HepG2 (cell line): ENCODE data around the gene GMEB2. TPM values are rescaled to one million over a fixed set of nuclear protein-coding genes. Genes with fewer than 3 reads are reported as not detected.

Source experiments
- ASH2L ChIP-seq: fragments of 300-600, 200-600 bp; sonication (generic); IDR thresholded peaks from 2 replicates; pipeline ENCODE4 v1.7.0; 2017; ENCODE audit warnings: low read depth, mild to moderate bottlenecking, moderate library complexity, mixed read lengths, low read length; ENCODE audit not compliant: insufficient read length
- CEBPB ChIP-seq: IDR thresholded peaks from 2 replicates; pipeline ENCODE4 v1.6.1; 2011; ENCODE audit warnings: low read depth, low read length, improper control_type of control experiment, borderline replicate concordance
- GPN1 ChIP-seq: sonication (generic); formaldehyde crosslinking; IDR thresholded peaks from 2 replicates; pipeline ENCODE4 v1.5.1; 2020; ENCODE audit warnings: missing genetic modification reagents, borderline replicate concordance
- HNF1B ChIP-seq: sonication (generic); formaldehyde crosslinking; IDR thresholded peaks from 2 replicates; pipeline ENCODE4 v1.5.1; 2020; ENCODE audit warnings: mild to moderate bottlenecking, moderate library complexity, missing genetic modification reagents
- HNRNPK ChIP-seq: fragments of 200-400 bp; formaldehyde crosslinking; IDR thresholded peaks from 2 replicates; pipeline ENCODE4 v1.6.1; 2018; ENCODE audit warnings: low read length, low read depth, moderate library complexity, mild to moderate bottlenecking; ENCODE audit not compliant: poor library complexity, severe bottlenecking
- KLF11 ChIP-seq: IDR thresholded peaks from 2 replicates; pipeline ENCODE4 v1.6.1; 2016; ENCODE audit warnings: missing compliant biosample characterization
- MEF2D ChIP-seq: sonication (generic); formaldehyde crosslinking; IDR thresholded peaks from 2 replicates; pipeline ENCODE4 v1.5.1; 2020; ENCODE audit warnings: mild to moderate bottlenecking, missing genetic modification reagents
- NFE2L1 ChIP-seq: sonication (generic); formaldehyde crosslinking; IDR thresholded peaks from 2 replicates; pipeline ENCODE4 v1.4.0; 2020; ENCODE audit warnings: missing genetic modification reagents, mild to moderate bottlenecking, borderline replicate concordance
- NR1H2 ChIP-seq: sonication (generic); formaldehyde crosslinking; IDR thresholded peaks from 2 replicates; pipeline ENCODE4 v1.8.1; 2022; ENCODE audit warnings: low read depth, missing genetic modification reagents, borderline replicate concordance
- RBM39 ChIP-seq: fragments of 200-400 bp; formaldehyde crosslinking; IDR thresholded peaks from one replicate; pipeline ENCODE4 v1.6.1; 2018; ENCODE audit warnings: antibody characterized with exemption, mild to moderate bottlenecking, low read depth, low read length; ENCODE audit not compliant: poor library complexity, severe bottlenecking
- THAP11 ChIP-seq: IDR thresholded peaks from 2 replicates; pipeline ENCODE4 v1.6.1; 2016; ENCODE audit warnings: missing biosample characterization, missing genetic modification reagents
- ZNF292 ChIP-seq: sonication (generic); formaldehyde crosslinking; IDR thresholded peaks from 2 replicates; pipeline ENCODE4 v1.8.1; 2022; ENCODE audit warnings: mild to moderate bottlenecking, low read depth, missing genetic modification reagents, borderline replicate concordance
- ZNF614 ChIP-seq: IDR thresholded peaks from 2 replicates; pipeline ENCODE4 v1.6.1; 2018; ENCODE audit warnings: missing biosample characterization, missing genetic modification reagents, inconsistent platforms, borderline replicate concordance
- polyA plus RNA-seq, 8 experiments: library from polyadenylated mRNA; depleted of rRNA in 3 of 8; stranded (reverse) in 7 of 8; unstranded in 1 of 8; fragments of >200 nt; fragmentation: Illumina TruSeq in 4 of 8; extraction: Trizol in 4 of 8; gene quantifications; 2 replicates each; pipeline versions ENCODE4 v1.2.1 to v1.2.3, GENCODE V29; 2011 to 2016; ENCODE audit warnings: low read depth in 4 of 8, missing spikeins in 1 of 8, mixed read lengths in 1 of 8; ENCODE audit not compliant: insufficient read depth in 1 of 8
- total RNA-seq, 5 experiments: library from RNA; depleted of rRNA; stranded (reverse); fragments of >200 nt; fragmentation: Illumina TruSeq; extraction: Trizol; gene quantifications; 2 replicates each; pipeline ENCODE4 v1.2.3, GENCODE V29; 2016; ENCODE audit warnings: low read depth in 1 of 5
- TF ChIP-seq, protein P1 (sequence below): sonication (generic); formaldehyde crosslinking; conservative IDR thresholded peaks from 2 replicates; pipeline ENCODE4 v1.4.0; 2020; ENCODE audit warnings: mild to moderate bottlenecking, missing genetic modification reagents, moderate library complexity
- TF ChIP-seq, protein P2 (sequence below): sonication (generic); formaldehyde crosslinking; IDR thresholded peaks from 2 replicates; pipeline ENCODE4 v1.4.0; 2020; ENCODE audit warnings: missing genetic modification reagents
- TF ChIP-seq, protein P3 (sequence below): sonication (generic); formaldehyde crosslinking; IDR thresholded peaks from 2 replicates; pipeline ENCODE4 v1.4.0; 2020; ENCODE audit warnings: missing genetic modification reagents

Gene GMEB2
- total and polyA plus RNA-seq, 2 of the 13 experiments (the other 11 are each of a cell fraction or from before 2014, with no cell fraction given): 10.6 to 12.4 TPM

- TF ChIP-seq, protein P1, sequence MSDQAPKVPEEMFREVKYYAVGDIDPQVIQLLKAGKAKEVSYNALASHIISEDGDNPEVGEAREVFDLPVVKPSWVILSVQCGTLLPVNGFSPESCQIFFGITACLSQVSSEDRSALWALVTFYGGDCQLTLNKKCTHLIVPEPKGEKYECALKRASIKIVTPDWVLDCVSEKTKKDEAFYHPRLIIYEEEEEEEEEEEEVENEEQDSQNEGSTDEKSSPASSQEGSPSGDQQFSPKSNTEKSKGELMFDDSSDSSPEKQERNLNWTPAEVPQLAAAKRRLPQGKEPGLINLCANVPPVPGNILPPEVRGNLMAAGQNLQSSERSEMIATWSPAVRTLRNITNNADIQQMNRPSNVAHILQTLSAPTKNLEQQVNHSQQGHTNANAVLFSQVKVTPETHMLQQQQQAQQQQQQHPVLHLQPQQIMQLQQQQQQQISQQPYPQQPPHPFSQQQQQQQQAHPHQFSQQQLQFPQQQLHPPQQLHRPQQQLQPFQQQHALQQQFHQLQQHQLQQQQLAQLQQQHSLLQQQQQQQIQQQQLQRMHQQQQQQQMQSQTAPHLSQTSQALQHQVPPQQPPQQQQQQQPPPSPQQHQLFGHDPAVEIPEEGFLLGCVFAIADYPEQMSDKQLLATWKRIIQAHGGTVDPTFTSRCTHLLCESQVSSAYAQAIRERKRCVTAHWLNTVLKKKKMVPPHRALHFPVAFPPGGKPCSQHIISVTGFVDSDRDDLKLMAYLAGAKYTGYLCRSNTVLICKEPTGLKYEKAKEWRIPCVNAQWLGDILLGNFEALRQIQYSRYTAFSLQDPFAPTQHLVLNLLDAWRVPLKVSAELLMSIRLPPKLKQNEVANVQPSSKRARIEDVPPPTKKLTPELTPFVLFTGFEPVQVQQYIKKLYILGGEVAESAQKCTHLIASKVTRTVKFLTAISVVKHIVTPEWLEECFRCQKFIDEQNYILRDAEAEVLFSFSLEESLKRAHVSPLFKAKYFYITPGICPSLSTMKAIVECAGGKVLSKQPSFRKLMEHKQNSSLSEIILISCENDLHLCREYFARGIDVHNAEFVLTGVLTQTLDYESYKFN (CRISPR knock-in tag): peak; percentile 63; the same call in 1 of the 2 replicates
- TF ChIP-seq NFE2L1 (CRISPR knock-in tag) (no peak), CEBPB (peak; percentile 99), THAP11 (CRISPR knock-in tag) (peak; percentile 95), MEF2D (CRISPR knock-in tag) (peak; percentile 95), HNF1B (CRISPR knock-in tag) (peak; percentile 67), NR1H2 (no peak), ZNF292 (CRISPR knock-in tag) (peak; percentile 36; the same call in 1 of the 2 replicates), ZNF614 (CRISPR knock-in tag) (peak; percentile 92), HNRNPK (no peak), RBM39 (peak; percentile 68), GPN1 (no peak), ASH2L (peak; percentile 97), KLF11 (CRISPR knock-in tag) (0 out of 2 replicates have a peak, but pooled peaks have one; percentile 92)
- TF ChIP-seq, protein P2, sequence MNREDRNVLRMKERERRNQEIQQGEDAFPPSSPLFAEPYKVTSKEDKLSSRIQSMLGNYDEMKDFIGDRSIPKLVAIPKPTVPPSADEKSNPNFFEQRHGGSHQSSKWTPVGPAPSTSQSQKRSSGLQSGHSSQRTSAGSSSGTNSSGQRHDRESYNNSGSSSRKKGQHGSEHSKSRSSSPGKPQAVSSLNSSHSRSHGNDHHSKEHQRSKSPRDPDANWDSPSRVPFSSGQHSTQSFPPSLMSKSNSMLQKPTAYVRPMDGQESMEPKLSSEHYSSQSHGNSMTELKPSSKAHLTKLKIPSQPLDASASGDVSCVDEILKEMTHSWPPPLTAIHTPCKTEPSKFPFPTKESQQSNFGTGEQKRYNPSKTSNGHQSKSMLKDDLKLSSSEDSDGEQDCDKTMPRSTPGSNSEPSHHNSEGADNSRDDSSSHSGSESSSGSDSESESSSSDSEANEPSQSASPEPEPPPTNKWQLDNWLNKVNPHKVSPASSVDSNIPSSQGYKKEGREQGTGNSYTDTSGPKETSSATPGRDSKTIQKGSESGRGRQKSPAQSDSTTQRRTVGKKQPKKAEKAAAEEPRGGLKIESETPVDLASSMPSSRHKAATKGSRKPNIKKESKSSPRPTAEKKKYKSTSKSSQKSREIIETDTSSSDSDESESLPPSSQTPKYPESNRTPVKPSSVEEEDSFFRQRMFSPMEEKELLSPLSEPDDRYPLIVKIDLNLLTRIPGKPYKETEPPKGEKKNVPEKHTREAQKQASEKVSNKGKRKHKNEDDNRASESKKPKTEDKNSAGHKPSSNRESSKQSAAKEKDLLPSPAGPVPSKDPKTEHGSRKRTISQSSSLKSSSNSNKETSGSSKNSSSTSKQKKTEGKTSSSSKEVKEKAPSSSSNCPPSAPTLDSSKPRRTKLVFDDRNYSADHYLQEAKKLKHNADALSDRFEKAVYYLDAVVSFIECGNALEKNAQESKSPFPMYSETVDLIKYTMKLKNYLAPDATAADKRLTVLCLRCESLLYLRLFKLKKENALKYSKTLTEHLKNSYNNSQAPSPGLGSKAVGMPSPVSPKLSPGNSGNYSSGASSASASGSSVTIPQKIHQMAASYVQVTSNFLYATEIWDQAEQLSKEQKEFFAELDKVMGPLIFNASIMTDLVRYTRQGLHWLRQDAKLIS (CRISPR knock-in tag): peak; percentile 90
- TF ChIP-seq, protein P3, sequence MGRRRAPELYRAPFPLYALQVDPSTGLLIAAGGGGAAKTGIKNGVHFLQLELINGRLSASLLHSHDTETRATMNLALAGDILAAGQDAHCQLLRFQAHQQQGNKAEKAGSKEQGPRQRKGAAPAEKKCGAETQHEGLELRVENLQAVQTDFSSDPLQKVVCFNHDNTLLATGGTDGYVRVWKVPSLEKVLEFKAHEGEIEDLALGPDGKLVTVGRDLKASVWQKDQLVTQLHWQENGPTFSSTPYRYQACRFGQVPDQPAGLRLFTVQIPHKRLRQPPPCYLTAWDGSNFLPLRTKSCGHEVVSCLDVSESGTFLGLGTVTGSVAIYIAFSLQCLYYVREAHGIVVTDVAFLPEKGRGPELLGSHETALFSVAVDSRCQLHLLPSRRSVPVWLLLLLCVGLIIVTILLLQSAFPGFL (CRISPR knock-in tag): 0 out of 2 replicates have a peak, but pooled peaks have one; percentile 62
Measured at GRCh38 chr20:63628246-63628975, 1.5 kb upstream of the GMEB2 start (continued).
